ENCODE data around the gene PACS1.
"Not testable (repeated sequence)": the region's sequence is repeated elsewhere in the genome, so short reads cannot be mapped to it uniquely, and the experiment has no call there.

PACS1 gene

GRCh38 chr11:66230156-66230555 is 160.1 kb downstream of the PACS1 start:
- DNase-seq: no peak

- no peak for DNase-seq
Observed at GRCh38 chr11:66230978-66231377, 160.9 kb downstream of the PACS1 start.

DNA sequence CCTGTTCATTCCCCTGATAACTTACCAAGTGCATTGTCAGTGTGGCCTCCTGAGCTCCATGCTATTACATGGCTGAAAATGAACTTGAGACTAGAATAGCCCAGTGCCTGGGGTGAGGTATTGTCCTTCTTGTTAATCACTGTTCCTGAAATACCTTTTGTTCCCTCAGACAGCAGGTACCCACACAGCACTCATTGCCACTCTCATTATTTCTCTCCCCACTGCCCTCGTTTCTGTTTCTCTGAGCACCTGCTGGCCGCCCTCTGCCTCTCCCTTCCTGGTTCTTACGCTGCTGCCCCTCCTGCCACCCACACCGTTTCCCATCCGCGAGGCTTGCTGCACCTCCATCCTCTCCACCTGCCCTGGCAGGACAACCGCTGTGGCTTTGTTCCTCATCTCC is 161.5 kb downstream of the PACS1 start:
- no peak for DNase-seq

- DNase-seq: no peak
Observed at GRCh38 chr11:66232769-66233168, 162.7 kb downstream of the PACS1 start.

DNA sequence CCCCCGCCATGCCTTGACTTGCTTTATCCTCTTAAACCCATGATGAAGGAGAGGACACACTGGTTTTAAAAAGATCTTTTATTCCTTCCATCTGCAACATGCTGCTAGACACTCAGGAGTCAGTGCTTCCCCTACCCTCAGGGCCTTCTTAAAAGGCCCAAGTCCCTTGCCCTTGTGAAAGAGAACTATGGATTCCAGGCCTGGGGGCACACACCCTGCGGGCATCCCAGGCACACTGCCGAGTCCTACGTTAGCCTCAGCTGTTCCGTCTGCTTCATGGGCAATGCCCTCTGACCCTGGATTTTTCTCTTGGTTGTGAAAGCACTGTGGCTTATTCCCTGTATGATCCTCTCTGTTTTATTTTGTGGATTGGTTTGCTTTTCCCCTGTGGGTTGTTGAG is 163.2 kb downstream of the PACS1 start:
- no peak for DNase-seq

DNA sequence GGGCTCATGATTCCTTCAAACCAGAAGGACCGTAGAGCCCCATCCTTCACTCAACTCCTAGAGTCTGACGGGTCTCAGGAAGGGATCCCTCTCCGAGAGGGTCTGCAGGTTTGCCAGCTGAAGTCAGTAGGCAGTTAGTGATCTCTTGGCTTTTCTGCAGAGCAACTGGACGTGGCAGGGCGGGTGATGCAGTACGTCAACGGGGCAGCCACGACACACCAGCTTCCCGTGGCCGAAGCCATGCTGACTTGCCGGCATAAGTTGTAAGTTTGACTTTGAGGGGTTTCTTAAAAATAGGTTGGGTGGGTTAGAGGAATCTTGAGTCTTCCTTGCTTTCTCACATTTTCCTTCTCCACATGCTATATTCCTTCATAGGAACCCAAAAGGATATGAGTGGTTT is 165.1 kb downstream of the PACS1 start:
- no peak for DNase-seq

- no peak for DNase-seq
Observed at GRCh38 chr11:66237867-66238266, 167.8 kb downstream of the PACS1 start.

- no peak for DNase-seq
Observed at GRCh38 chr11:66238786-66239413, 168.8 kb downstream of the PACS1 start.

GRCh38 chr11:66239511-66239910 is 169.4 kb downstream of the PACS1 start:
- DNase-seq: no peak

- no peak for DNase-seq
Observed at GRCh38 chr11:66239998-66240780, 170.1 kb downstream of the PACS1 start.

DNA sequence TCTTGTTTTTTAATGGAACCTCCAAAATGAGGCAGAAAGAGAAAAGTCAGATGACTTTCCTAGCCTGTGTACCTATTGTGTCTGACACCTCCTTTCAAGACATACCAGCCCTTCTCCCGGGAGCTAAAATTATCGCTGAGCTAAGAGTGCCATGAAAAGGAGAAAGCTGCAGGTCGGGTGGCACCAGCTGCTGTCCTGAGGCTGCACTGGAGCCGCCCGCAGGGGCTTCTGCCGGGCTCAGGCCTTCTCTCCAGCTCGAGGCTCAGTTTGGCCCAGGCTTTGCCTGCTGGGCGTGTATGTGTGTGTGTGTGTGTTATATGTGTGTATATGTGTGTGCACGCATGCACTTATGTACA is 170.7 kb downstream of the PACS1 start:
- no peak for DNase-seq

- no peak for DNase-seq
Observed at GRCh38 chr11:66242095-66242765, 172.2 kb downstream of the PACS1 start.

GRCh38 chr11:66243782-66244535 is 173.9 kb downstream of the PACS1 start:
- DNase-seq: no peak

DNA sequence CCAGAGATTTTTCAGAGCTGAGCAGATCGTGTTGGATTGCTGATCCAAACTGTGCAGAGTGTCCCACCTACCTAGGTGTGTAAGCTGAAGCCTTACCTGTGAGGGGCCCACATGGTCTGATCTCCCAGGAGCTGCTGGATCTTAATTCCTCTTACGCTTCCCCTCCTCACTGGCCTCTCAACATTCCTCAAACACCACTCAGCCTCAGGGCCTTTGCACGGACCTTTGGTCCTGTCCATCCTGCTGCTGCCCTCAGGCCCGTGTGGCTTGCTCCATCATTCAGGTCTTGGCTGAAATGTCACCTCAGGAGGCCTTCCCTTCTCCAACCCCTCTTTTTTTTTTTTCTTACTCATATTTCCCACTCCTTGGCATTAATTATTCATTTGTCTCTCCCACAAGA is 177.2 kb downstream of the PACS1 start:
- no peak for DNase-seq

- no peak for DNase-seq
Observed at GRCh38 chr11:66247801-66248200, 177.7 kb downstream of the PACS1 start.

DNA sequence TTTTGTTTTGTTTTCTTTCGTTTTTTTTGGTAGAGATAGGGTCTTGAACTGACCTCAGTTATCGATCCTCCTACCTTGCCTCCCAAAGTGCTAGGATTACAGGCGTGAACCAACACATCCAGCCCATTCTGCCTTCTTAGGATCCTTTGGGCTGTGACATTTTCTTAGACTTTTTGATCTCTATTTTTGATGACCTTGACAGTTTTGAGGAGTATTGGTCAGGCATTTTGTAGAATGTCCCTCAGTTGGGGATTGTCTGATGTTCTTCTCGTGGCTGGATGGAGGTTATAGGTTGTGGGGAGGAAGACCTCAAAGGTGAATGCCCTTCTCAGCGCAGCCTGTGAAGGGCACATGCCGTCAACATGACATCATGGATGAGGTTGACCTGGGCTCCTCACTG is 178.8 kb downstream of the PACS1 start:
- no peak for DNase-seq

DNA sequence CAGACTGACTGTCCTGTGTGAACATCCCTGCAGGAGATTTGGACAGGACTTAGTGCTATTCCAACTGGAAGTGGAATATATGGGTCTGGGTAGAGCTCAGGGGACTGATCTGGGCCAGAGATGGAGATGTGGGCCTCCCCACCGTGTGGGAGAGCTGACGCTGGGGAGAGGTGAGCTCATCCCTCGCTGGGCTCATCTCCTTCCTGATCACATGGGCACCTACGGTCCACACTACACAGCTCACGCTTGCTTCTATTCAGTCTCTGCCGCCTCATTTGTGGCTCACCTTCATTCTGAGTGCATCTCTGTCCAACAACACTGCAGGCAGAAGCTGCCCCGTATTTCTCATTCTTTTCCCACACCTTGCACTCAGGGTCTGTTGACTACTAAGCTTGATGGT is 181.7 kb downstream of the PACS1 start:
- no peak for DNase-seq

GRCh38 chr11:66253081-66253480 is 183.0 kb downstream of the PACS1 start:
- DNase-seq: not testable (repeated sequence)

- DNase-seq: no peak
Observed at GRCh38 chr11:66258473-66258893, 188.4 kb downstream of the PACS1 start.

DNA sequence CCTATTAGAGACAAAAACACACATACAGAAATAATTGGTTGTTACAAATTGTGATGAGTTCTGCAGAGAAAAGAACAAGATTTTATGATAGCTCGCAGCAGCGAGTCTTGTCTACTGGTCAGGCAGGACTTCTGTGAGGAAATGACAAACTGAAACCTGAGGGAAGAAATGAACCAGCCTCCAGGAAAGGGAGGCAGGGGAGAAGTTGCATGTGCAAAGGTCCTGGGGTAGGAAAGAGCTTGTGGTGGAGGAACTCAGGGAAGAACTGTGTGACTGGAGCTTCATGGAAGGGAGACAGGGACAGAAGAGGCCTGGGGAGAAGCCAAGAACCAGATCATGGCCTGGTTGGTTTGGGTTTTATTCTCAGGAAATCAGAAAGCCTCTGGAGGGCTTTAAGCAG is 189.2 kb downstream of the PACS1 start:
- no peak for DNase-seq

- DNase-seq: no peak
Observed at GRCh38 chr11:66259956-66260355, 189.9 kb downstream of the PACS1 start.

GRCh38 chr11:66261578-66261977 is 191.5 kb downstream of the PACS1 start:
- DNase-seq: no peak

DNA sequence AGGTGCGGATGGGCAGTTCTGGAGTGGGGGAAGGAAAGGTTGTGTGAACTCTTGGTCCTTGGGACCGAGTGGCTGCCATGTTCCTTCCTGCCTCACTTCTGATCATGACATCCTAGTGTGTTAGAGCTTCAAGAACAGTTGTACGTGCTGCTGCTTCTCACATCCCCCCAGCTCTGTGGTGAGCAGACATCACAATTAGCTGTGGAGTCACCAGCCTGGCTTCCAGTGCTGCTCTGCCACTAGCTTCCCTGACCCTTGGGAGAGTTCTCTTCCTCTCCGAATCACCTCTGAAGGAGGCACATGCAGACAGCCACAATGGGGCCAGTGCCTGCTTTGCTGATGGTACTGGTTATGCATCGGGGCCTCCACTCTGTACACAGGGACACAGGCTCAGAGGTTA is 192.1 kb downstream of the PACS1 start:
- no peak for DNase-seq
